Esophagus muscularis mucosa (tissue), 4 donors: ENCODE results near the gene RAB6D. TPM values are rescaled to one million over a fixed set of nuclear protein-coding genes. Genes with fewer than 3 reads are reported as not detected.
A peak's percentile ranks its signal among the peaks of the same experiment; 100 is the strongest.
"Not testable (repeated sequence)": the region's sequence is repeated elsewhere in the genome, so short reads cannot be mapped to it uniquely, and the experiment has no call there.

Experiments used
- DNase-seq: peaks from one replicate; pipeline ENCODE4 v3.0.0-alpha.2; 2017; ENCODE audit errors: extremely low spot score
- H3K27ac ChIP-seq, 4 donors: fragments of 200-600 bp; sonication (generic); replicated peaks in 1 of 4; 1 replicate in 3 of 4; 2 replicates in 1 of 4; pipeline ENCODE4 v1.5.1; 2016 to 2019; ENCODE audit warnings: mild to moderate bottlenecking in 1 of 4
- H3K27me3 ChIP-seq, 4 donors: fragments of 200-600 bp; sonication (generic); one replicate each; pipeline versions ENCODE4 v1.5.1 to v1.6.0; 2016 to 2019
- H3K36me3 ChIP-seq, 4 donors: fragments of 200-600 bp; sonication (generic); one replicate each; pipeline ENCODE4 v1.5.1; 2016 to 2019
- H3K4me1 ChIP-seq, 4 donors: fragments of 200-600 bp; sonication (generic); one replicate each; pipeline ENCODE4 v1.5.1; 2016 to 2019
- H3K4me3 ChIP-seq, 4 donors: fragments of 200-600 bp; sonication (generic); 1 replicate in 2 of 4; 2 replicates in 2 of 4; pipeline ENCODE4 v1.5.1; 2016 to 2019; ENCODE audit warnings: mild to moderate bottlenecking in 4 of 4, moderate library complexity in 1 of 4
- H3K9me3 ChIP-seq, 4 donors: fragments of 200-600 bp; sonication (generic); 1 replicate in 3 of 4; 2 replicates in 1 of 4; pipeline ENCODE4 v1.5.1; 2016 to 2019
- CTCF ChIP-seq, 3 experiments: fragments of 200-600 bp in 2 of 3; fragments of 450-650 bp in 1 of 3; sonication (generic) in 2 of 3; IDR thresholded peaks; one replicate each; pipeline ENCODE4 v1.5.1; 2017 to 2019; ENCODE audit warnings: antibody characterized with exemption in 3 of 3, mild to moderate bottlenecking in 2 of 3, moderate library complexity in 1 of 3
- EP300 ChIP-seq: sonication (generic); formaldehyde crosslinking; IDR thresholded peaks from one replicate; pipeline ENCODE4 v1.6.1; 2017; ENCODE audit warnings: antibody characterized with exemption
- POLR2A ChIP-seq: fragments of 450-650 bp; IDR thresholded peaks from one replicate; pipeline ENCODE4 v1.6.1; 2017; ENCODE audit warnings: antibody characterized with exemption, moderate library complexity, mild to moderate bottlenecking, low read depth
- POLR2AphosphoS5 ChIP-seq, 2 donors: sonication (generic); formaldehyde crosslinking; IDR thresholded peaks; one replicate each; pipeline ENCODE4 v1.6.1; 2017; ENCODE audit warnings: antibody characterized with exemption in 2 of 2
- WGBS: methylation state at CpG from one replicate; pipeline ENCODE4 v1.1.5; 2018; 5-methylcytosine and 5-hydroxymethylcytosine counted together
- intact Hi-C: fragments of 100-400 bp; cut with DNase I; formaldehyde crosslinking; loops from one replicate; pipeline ENCODE4 v1.15.1; 2023
- total RNA-seq, 4 donors: library from RNA; depleted of rRNA; stranded (reverse); fragments of >200 nt; gene quantifications; one replicate each; pipeline versions ENCODE4 v1.1.0 to v1.2.1, GENCODE V29; 2016

The RAB6D gene
- total RNA-seq, 4 donors from 2014 or later: 0.11 to 0.13 TPM; not detected in 2

GRCh38 chr2:131349021-131349420 lies 14.9 kb downstream of the RAB6D start:
- Histone ChIP-seq H3K27me3 (no peaks in the 10 kb centered on the region), H3K4me3 (no peak overlapping the region), H3K27ac (no peak overlapping the region), H3K4me1 (no peaks in the 10 kb centered on the region), H3K9me3 (no peaks in the 10 kb centered on the region), H3K36me3 (no peaks in the 10 kb centered on the region)
- 82% methylated on average over 4 of the region's 4 CpGs for WGBS
- intact Hi-C loops: no loop called here
- no peak for TF ChIP-seq EP300
- TF ChIP-seq POLR2A: no peak
- no peak for TF ChIP-seq CTCF (IDR thresholded peaks at IDR 0.05)
- no peak for TF ChIP-seq POLR2AphosphoS5 (IDR thresholded peaks at IDR 0.05)
- no peak for DNase-seq

DNA sequence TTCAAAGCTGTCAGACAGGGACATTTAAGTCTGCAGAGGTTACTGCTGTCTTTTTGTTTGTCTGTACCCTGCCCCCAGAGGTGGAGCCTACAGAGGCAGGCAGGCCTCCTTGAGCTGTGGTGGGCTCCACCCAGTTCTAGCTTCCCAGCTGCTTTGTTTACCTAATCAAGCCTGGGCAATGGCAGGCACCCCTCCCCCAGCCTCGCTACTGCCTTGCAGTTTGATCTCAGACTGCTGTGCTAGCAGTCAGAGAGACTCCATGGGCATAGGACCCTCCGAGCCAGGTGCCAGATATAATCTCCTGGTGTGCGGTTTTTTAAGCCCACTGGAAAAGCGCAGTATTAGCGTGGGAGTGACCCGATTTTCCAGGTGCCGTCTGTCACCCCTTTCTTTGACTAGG lies 16.9 kb downstream of the RAB6D start:
- intact Hi-C loops, H3K36me3 ChIP-seq, H3K4me1 ChIP-seq, H3K9me3 ChIP-seq, DNase-seq, H3K27me3 ChIP-seq, H3K27ac ChIP-seq, H3K4me3 ChIP-seq: not testable (repeated sequence)
- 80% methylated on average over 7 of the region's 7 CpGs for WGBS

- H3K27ac ChIP-seq, H3K4me1 ChIP-seq, H3K9me3 ChIP-seq, H3K36me3 ChIP-seq, intact Hi-C loops, H3K27me3 ChIP-seq, DNase-seq, H3K4me3 ChIP-seq: not testable (repeated sequence)
- 100% methylated on average over 1 of the region's 1 CpG for WGBS
These were observed 24.7 kb downstream of the RAB6D start for GRCh38 chr2:131339307-131339706.

DNA sequence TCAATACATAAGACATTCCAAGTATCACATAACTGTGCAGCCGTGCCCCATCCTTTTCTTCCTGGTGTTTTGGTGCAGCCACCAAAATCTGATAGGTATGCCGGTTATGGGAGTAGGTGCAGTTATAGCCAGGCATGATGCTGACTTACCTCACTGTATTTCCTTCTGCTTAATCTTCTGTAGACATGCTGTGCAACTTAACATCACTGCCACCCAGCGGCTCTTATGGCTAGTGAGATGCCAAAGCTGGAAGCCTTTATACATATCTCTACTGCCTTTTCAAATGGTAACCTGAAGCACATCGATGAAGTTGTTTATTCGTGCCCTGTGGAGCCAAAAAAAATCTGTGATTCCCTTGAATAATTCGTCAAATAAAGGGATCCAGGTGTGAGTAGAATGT lies 28.6 kb downstream of the RAB6D start:
- intact Hi-C loops, H3K27ac ChIP-seq, H3K9me3 ChIP-seq, H3K4me3 ChIP-seq, DNase-seq, H3K36me3 ChIP-seq, H3K4me1 ChIP-seq, H3K27me3 ChIP-seq: not testable (repeated sequence)
- 28% methylated on average over 6 of the region's 6 CpGs for WGBS
- TF ChIP-seq CTCF (IDR thresholded peaks at IDR 0.05): peak in 1 of 3 experiments; percentile 16

- 93% methylated on average over 3 of the region's 3 CpGs for WGBS
- H3K4me3 ChIP-seq, H3K4me1 ChIP-seq, DNase-seq, H3K9me3 ChIP-seq, H3K27ac ChIP-seq, intact Hi-C loops, H3K36me3 ChIP-seq: not testable (repeated sequence)
- peaks cover 0 to 18% (median 2%) of the 10 kb centered on the region in 4 donors for H3K27me3 ChIP-seq
These were observed 31.3 kb downstream of the RAB6D start for GRCh38 chr2:131332709-131333108.

- H3K9me3 ChIP-seq, DNase-seq, intact Hi-C loops, H3K27ac ChIP-seq, H3K36me3 ChIP-seq, H3K4me1 ChIP-seq: not testable (repeated sequence)
- Histone ChIP-seq H3K4me3 (peak overlapping the region in 1 of 4 donors; percentile 13), H3K27me3 (peaks cover 0 to 18% (median 2%) of the 10 kb centered on the region in 4 donors)
- WGBS: 34% methylated on average over 6 of the region's 43 CpGs
These were observed 33.0 kb downstream of the RAB6D start for GRCh38 chr2:131331000-131331399.

DNA sequence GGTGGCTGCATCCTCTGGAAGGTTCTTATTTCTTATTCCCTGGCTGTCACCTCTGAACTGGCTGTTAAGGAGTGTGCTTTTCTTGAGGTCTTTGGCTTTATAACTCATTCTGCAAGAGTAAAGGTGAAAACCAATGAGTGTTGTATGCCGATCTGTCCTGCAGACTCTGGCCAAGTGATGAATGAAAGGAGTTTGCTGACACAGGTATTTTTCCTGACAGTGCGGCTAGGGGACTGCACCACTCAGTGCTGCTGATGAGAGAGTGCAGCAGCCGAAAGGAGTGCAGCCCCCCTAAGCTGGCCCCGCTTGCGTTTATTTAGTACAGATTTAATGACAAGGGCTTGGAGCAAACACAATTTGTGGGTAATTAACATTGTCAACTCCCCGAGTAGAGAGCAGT lies 41.8 kb downstream of the RAB6D start:
- DNase-seq: no peak
- Histone ChIP-seq H3K9me3 (peaks cover 0 to 5% (median 0%) of the 10 kb centered on the region in 4 donors), H3K27ac (no peak overlapping the region), H3K4me3 (no peak overlapping the region), H3K27me3 (no peaks in the 10 kb centered on the region), H3K4me1 (no peaks in the 10 kb centered on the region), H3K36me3 (no peaks in the 10 kb centered on the region)
- TF ChIP-seq POLR2AphosphoS5 (IDR thresholded peaks at IDR 0.05) (no peak), EP300 (no peak), CTCF (IDR thresholded peaks at IDR 0.05) (no peak), POLR2A (no peak)
- intact Hi-C loops: no loop called here
- WGBS: 80% methylated on average over 6 of the region's 6 CpGs

DNA sequence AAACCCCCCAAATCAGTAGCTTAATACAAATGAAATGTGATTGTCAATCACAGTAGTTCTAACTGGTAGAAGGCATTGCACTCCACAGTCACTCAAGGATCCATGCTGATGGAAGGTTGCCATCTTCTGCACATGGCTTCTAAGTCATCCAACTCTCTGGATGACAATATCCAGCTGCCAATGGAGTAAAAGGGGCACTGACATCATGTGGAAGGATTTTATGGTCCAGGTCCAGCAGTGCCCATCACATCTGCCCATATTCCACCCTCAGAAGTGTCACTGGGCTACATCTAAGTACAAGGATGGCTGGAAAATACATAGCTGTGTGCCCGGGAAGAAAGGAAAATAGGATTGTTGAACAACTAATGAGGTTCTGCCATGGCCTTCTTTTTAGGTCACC lies 42.6 kb downstream of the RAB6D start:
- H3K27me3 ChIP-seq, H3K4me3 ChIP-seq, H3K9me3 ChIP-seq, intact Hi-C loops, H3K4me1 ChIP-seq, DNase-seq, H3K27ac ChIP-seq, H3K36me3 ChIP-seq: not testable (repeated sequence)
- WGBS: 90% methylated on average over 1 of the region's 1 CpG

DNA sequence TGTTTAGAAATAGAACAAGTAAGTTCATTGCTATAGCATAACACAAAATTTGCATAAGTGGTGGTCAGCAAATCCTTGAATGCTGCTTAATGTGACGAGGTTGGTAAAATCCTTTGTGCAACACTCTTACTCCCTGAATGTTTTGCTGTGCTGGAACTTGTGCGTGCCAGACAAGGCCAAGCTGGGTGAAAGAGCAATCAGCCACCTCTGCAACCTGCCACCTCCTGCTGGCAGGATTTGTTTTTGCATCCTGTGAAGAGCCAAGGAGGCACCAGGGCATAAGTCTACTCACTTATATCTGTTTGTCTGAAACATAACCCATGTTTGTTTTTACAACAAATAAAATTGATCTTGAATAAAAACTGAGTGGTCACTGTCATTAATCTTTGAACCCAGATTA lies 53.0 kb downstream of the RAB6D start:
- not testable (repeated sequence) for H3K36me3 ChIP-seq

More for the DNA sequence above, 53.0 kb downstream of the RAB6D start:
- H3K4me3 ChIP-seq, DNase-seq, H3K9me3 ChIP-seq, H3K27ac ChIP-seq, H3K27me3 ChIP-seq, H3K4me1 ChIP-seq, intact Hi-C loops: not testable (repeated sequence)
- 89% methylated on average over 2 of the region's 2 CpGs for WGBS
